ENCODE data around the gene PCDH19. TPM values are rescaled to one million over a fixed set of nuclear protein-coding genes. Genes with fewer than 3 reads are reported as not detected.

PCDH19 gene, protein sequence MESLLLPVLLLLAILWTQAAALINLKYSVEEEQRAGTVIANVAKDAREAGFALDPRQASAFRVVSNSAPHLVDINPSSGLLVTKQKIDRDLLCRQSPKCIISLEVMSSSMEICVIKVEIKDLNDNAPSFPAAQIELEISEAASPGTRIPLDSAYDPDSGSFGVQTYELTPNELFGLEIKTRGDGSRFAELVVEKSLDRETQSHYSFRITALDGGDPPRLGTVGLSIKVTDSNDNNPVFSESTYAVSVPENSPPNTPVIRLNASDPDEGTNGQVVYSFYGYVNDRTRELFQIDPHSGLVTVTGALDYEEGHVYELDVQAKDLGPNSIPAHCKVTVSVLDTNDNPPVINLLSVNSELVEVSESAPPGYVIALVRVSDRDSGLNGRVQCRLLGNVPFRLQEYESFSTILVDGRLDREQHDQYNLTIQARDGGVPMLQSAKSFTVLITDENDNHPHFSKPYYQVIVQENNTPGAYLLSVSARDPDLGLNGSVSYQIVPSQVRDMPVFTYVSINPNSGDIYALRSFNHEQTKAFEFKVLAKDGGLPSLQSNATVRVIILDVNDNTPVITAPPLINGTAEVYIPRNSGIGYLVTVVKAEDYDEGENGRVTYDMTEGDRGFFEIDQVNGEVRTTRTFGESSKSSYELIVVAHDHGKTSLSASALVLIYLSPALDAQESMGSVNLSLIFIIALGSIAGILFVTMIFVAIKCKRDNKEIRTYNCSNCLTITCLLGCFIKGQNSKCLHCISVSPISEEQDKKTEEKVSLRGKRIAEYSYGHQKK (N-terminal part only)
- 0.83 and 1.2 TPM in 2 replicates for total RNA-seq (2021)
- long read RNA-seq, partial matches to known transcripts: 0 of 3 reads
- long read RNA-seq, other reads (novel, unspliced or antisense): 3 of 3 reads

DNA sequence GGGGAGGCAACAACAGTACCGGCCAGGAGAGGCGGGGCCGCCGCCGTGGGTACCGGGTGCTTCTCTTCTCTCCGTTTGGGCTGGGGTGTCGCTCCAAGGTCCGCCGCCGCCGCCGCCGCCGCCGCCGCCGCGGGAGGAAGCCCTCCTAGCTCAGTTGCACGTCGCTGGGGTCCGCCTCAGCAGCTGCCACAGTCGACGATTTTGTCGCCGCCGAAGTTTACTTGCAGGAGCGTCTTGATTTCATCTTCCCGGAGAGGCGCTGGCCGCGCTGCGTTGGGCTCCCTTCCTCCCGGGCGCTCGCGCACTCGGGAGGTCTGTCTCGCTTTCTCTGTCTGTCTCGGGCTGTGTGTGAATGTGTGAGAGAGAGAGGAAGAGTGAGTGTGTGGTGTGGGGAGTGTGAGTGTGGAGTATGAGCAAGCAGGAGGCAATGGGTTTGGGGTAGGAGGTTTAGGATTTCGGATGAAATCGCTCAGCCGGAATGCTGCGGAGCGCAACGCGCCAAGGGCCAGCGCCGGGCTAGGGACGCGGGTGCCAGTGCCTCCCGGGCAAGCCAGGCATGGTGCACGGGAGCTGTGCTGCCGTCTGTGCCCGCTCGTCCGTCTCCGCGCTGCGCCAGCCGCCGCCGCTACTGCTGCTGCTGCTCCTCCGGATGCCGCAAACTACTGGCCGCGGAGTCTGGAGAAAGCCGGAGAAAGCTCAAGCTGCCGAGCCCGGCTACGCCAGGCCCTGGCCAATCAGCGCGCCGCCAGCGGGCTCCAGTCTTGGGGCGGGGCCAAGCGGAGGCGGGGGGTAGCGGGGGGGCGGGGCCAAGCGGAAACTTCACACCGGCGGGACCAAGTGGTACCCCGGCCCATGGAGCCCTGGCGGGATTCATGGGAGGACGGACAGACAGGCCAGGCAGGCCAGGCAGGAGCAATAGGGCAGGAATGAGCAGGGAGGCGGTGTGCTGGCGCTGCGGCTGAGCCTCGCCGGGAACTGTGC lies at the start of gene PCDH19:
Gene PCDH19, minus strand, starts transcription at position 664 of the 981 bp plus-strand sequence. CDS start 1,676 bp downstream, outside the sequence.
- no peaks in the 10 kb centered on the region for H3K4me1 ChIP-seq (ENCODE audit: insufficient read depth, low read length)
- peaks cover 4% of the 10 kb centered on the region for H3K9me3 ChIP-seq (ENCODE audit: control insufficient read depth, low read depth, low read length)
- Mint-ChIP-seq H3K36me3 (ENCODE audit: insufficient read depth in 1 of 3, low read depth in 3 of 3) (peaks cover 0 to 23% (median 11%) of the 10 kb centered on the region in 3 experiments; a peak in 6 of 7 replicates), H3K27me3 (ENCODE audit: low read depth) (peaks cover 96% of the 10 kb centered on the region), H3K4me3 (peak within 1 kb of the TSS; percentile 67 to 92), H3K9me3 (peaks cover 14 to 18% of the 10 kb centered on the region in 2 experiments), H3K4me1 (peaks cover 29 to 42% of the 10 kb centered on the region in 2 experiments), H3K27ac (no peak within 1 kb of the TSS)
- no CpG with 5 or more reads among the region's 91 CpGs for WGBS (ENCODE audit: extremely low coverage, insufficient read length, low lambda C conversion rate)
- H4K5ac ChIP-seq (ENCODE audit: insufficient read length, low read depth, low read length): no peak within 1 kb of the TSS
- no peak within 1 kb of the TSS for H3K23ac ChIP-seq (ENCODE audit: insufficient read length, low read depth, low read length)
- H3K27ac ChIP-seq (ENCODE audit: insufficient read length, low read depth, low read length): no peak within 1 kb of the TSS
- H3K79me1 ChIP-seq (ENCODE audit: insufficient read depth, low read depth, low read length, poor library complexity, severe bottlenecking): no peaks in the 10 kb centered on the region
- H3K56ac ChIP-seq (ENCODE audit: insufficient read length, low read depth, low read length): no peak within 1 kb of the TSS
- peak within 1 kb of the TSS; percentile 83 for H3K4me2 ChIP-seq (ENCODE audit: insufficient read depth, insufficient read length, low read length)
- H3K14ac ChIP-seq (ENCODE audit: insufficient read depth, low read length): no peak within 1 kb of the TSS
- no peak within 1 kb of the TSS for H3K18ac ChIP-seq (ENCODE audit: insufficient read length, low read depth, low read length)
- H3K23me2 ChIP-seq (ENCODE audit: insufficient read length, low read depth, low read length, poor library complexity, severe bottlenecking): peaks cover 18% of the 10 kb centered on the region
- H2BK12ac ChIP-seq (ENCODE audit: insufficient read length, low read depth, low read length): no peak within 1 kb of the TSS
- H3K27me3 ChIP-seq (ENCODE audit: insufficient read depth, low read length): peaks cover 58% of the 10 kb centered on the region
- no peak within 1 kb of the TSS for H2BK20ac ChIP-seq (ENCODE audit: low read depth, low read length, poor library complexity, severe bottlenecking)
- no peak within 1 kb of the TSS for H3T11ph ChIP-seq (ENCODE audit: low read length)
- H2BK5ac ChIP-seq (ENCODE audit: insufficient read length, low read length): no peak within 1 kb of the TSS
- no peaks in the 10 kb centered on the region for H4K20me1 ChIP-seq (ENCODE audit: control insufficient read depth, insufficient read depth, insufficient read length)
- no peak within 1 kb of the TSS for H2AK5ac ChIP-seq (ENCODE audit: insufficient read length, low read length)
- H2AFZ ChIP-seq (ENCODE audit: low read length): no peak within 1 kb of the TSS
- H4K91ac ChIP-seq (ENCODE audit: insufficient read length, low read depth, low read length): no peak within 1 kb of the TSS
- TF ChIP-seq, protein P1, sequence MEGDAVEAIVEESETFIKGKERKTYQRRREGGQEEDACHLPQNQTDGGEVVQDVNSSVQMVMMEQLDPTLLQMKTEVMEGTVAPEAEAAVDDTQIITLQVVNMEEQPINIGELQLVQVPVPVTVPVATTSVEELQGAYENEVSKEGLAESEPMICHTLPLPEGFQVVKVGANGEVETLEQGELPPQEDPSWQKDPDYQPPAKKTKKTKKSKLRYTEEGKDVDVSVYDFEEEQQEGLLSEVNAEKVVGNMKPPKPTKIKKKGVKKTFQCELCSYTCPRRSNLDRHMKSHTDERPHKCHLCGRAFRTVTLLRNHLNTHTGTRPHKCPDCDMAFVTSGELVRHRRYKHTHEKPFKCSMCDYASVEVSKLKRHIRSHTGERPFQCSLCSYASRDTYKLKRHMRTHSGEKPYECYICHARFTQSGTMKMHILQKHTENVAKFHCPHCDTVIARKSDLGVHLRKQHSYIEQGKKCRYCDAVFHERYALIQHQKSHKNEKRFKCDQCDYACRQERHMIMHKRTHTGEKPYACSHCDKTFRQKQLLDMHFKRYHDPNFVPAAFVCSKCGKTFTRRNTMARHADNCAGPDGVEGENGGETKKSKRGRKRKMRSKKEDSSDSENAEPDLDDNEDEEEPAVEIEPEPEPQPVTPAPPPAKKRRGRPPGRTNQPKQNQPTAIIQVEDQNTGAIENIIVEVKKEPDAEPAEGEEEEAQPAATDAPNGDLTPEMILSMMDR (conservative IDR thresholded peaks at IDR 0.05): no peak
- DNase-seq: peak; percentile 86
- H4K8ac ChIP-seq (replicated peaks; ENCODE audit: insufficient read length, low read depth, low read length): no peak within 1 kb of the TSS
- H2BK15ac ChIP-seq (ENCODE audit: low read depth, low read length): no peak within 1 kb of the TSS
- no peaks in the 10 kb centered on the region for H3K79me2 ChIP-seq (ENCODE audit: insufficient read depth, low read length)
- no peak within 1 kb of the TSS for H2BK120ac ChIP-seq (ENCODE audit: low read depth, low read length, poor library complexity, severe bottlenecking)
- H3K9ac ChIP-seq (ENCODE audit: extremely low read depth, insufficient read length, low read length): no peak within 1 kb of the TSS
- H3K4ac ChIP-seq (ENCODE audit: low read depth, low read length): no peak within 1 kb of the TSS
